SK-N-SH treated with all-trans-retinoic acid at 6 μM for 48 hours (cell line): Measurements from ENCODE around the gene PIM3.
"Not testable (repeated sequence)": the region's sequence is repeated elsewhere in the genome, so short reads cannot be mapped to it uniquely, and the experiment has no call there.

Experiments used
- RARB ChIP-seq: fragments of 250-450 bp; sonication (Bioruptor Pico); IDR thresholded peaks from 2 replicates; pipeline ENCODE4 v1.8.0; 2021; ENCODE audit warnings: mild to moderate bottlenecking, moderate library complexity
- ZFP3 ChIP-seq: fragments of 250-450 bp; sonication (Bioruptor Pico); IDR thresholded peaks from 2 replicates; pipeline ENCODE4 v1.5.0; 2020; ENCODE audit warnings: mild to moderate bottlenecking, moderate library complexity
- TF ChIP-seq, protein P1 (sequence below): fragments of 250-450 bp; sonication (Bioruptor Pico); IDR thresholded peaks from 2 replicates; pipeline ENCODE4 v1.8.0; 2020; ENCODE audit warnings: mild to moderate bottlenecking, moderate library complexity, borderline replicate concordance

DNA sequence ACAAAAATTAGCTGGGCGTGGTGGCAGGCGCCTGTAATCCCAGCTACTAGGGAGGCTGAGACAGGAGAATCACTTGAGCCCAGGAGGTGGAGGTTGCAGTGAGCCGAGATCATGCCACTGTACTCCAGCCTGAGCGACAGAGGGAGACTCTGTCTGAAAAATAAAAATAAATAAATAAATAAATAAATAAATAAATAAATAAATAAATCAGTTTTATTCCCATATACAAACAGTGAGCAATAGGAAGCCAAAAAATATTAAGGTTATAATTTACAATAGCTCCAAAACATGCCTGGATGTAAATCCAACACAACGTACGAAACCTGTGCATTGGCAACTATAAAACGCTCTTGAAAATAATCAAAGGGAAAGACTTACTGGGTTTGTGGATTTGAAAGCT is 21.2 kb downstream of the PIM3 start:
- TF ChIP-seq, protein P1, sequence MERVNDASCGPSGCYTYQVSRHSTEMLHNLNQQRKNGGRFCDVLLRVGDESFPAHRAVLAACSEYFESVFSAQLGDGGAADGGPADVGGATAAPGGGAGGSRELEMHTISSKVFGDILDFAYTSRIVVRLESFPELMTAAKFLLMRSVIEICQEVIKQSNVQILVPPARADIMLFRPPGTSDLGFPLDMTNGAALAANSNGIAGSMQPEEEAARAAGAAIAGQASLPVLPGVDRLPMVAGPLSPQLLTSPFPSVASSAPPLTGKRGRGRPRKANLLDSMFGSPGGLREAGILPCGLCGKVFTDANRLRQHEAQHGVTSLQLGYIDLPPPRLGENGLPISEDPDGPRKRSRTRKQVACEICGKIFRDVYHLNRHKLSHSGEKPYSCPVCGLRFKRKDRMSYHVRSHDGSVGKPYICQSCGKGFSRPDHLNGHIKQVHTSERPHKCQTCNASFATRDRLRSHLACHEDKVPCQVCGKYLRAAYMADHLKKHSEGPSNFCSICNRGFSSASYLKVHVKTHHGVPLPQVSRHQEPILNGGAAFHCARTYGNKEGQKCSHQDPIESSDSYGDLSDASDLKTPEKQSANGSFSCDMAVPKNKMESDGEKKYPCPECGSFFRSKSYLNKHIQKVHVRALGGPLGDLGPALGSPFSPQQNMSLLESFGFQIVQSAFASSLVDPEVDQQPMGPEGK = not testable (repeated sequence)
- not testable (repeated sequence) for TF ChIP-seq RARB, ZFP3 (CRISPR knock-in tag)
